Measurements from ENCODE around the gene TFR2.

TFR2 gene

DNA sequence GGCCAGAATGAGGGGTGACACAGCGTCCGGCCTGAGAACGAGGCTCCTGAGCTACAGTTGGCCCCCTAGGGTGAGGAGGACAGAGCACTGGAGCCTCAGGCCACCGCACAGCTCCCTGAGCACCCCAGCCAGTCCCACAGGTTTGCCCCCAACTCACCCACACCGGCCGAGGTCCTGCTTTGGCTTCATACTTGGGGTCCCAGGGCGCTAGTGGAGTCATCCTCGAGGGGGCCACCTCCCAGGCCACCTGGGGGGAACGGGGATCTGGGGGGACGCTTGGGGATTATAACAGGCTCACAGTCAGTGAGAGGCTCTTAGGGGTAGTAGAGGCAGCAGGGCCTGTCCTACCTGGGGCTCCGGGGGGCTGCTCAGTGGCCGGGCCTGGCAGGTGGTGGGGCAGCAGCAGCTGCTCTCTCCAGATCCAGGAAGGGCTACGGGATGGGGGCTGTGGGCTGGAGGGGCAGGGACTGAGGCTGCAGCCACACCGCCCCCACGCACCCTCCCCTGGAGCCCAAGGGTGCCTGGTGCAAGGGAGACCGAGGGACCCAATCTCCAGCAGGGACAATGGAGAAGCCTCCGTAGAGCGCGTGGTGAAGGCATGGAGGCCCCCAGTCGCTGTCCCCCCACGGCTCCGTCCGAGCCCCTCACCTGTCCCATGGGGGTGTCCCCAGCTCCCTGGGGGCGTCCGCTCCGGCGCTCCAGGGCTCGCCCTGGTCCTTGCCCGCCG, 68.2 kb downstream of the TFR2 start:
- DNase-seq (ENCODE audit: low read depth), result no peak
- in situ Hi-C loops (cut with HindIII; ENCODE audit: low sequenced_read_pairs), result no loop called here
- TF ChIP-seq CTCF (IDR thresholded peaks at IDR 0.05; ENCODE audit: low read depth, low read length, missing control alignments), result no peak

GRCh38 chr7:100572281-100572948, 68.9 kb downstream of the TFR2 start:
- in situ Hi-C loops (cut with HindIII; ENCODE audit: low sequenced_read_pairs), result no loop called here
- no peak for TF ChIP-seq CTCF (IDR thresholded peaks at IDR 0.05; ENCODE audit: low read depth, low read length, missing control alignments)
- no peak overlapping the region for H3K4me3 ChIP-seq (ENCODE audit: low read depth, low read length)
- DNase-seq (ENCODE audit: low read depth), result no peak

More for the DNA sequence above, 68.2 kb downstream of the TFR2 start:
- no peak overlapping the region for H3K4me3 ChIP-seq (ENCODE audit: low read depth, low read length)

DNA sequence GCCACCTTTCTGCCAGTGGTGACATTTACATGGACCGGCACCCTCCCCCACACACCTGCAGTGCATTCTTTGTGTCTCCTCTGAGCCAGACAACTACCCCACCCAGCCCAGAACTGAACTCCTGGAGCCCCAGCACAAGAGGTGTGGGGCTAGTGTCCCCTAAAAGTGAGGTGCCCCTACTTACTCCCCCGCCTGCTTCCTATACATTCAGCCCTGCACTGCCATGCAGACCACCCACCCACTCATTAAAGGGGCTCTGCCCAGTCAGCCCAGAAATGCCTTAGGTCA, 69.6 kb downstream of the TFR2 start:
- DNase-seq (ENCODE audit: low read depth), result no peak
- in situ Hi-C loops (cut with HindIII; ENCODE audit: low sequenced_read_pairs), result no loop called here
- no peak for TF ChIP-seq CTCF (IDR thresholded peaks at IDR 0.05; ENCODE audit: low read depth, low read length, missing control alignments)
- H3K4me3 ChIP-seq (ENCODE audit: low read depth, low read length), result no peak overlapping the region

- DNase-seq (ENCODE audit: low read depth), result no peak
- no peak overlapping the region for H3K4me3 ChIP-seq (ENCODE audit: low read depth, low read length)
- in situ Hi-C loops (cut with HindIII; ENCODE audit: low sequenced_read_pairs), result no loop called here
- TF ChIP-seq CTCF (IDR thresholded peaks at IDR 0.05; ENCODE audit: low read depth, low read length, missing control alignments), result no peak
These were observed 70.2 kb downstream of the TFR2 start for GRCh38 chr7:100570954-100571828.

All from astrocyte of the cerebellum (primary cell).